22Rv1 (cell line): ENCODE results near the gene ZFTA.

Source experiments
- H3K27ac ChIP-seq: fragments of 450-650 bp; 2 replicates; pipeline ENCODE4 v1.5.1; 2017
- CTCF ChIP-seq: fragments of 450-650 bp; IDR thresholded peaks from 2 replicates; pipeline ENCODE4 v1.5.1; 2017; ENCODE audit warnings: mild to moderate bottlenecking
- ZFX ChIP-seq: fragments of 450-650 bp; IDR thresholded peaks from 2 replicates; pipeline ENCODE4 v1.6.1; 2017; ENCODE audit warnings: antibody characterized with exemption, borderline replicate concordance

Gene ZFTA

DNA sequence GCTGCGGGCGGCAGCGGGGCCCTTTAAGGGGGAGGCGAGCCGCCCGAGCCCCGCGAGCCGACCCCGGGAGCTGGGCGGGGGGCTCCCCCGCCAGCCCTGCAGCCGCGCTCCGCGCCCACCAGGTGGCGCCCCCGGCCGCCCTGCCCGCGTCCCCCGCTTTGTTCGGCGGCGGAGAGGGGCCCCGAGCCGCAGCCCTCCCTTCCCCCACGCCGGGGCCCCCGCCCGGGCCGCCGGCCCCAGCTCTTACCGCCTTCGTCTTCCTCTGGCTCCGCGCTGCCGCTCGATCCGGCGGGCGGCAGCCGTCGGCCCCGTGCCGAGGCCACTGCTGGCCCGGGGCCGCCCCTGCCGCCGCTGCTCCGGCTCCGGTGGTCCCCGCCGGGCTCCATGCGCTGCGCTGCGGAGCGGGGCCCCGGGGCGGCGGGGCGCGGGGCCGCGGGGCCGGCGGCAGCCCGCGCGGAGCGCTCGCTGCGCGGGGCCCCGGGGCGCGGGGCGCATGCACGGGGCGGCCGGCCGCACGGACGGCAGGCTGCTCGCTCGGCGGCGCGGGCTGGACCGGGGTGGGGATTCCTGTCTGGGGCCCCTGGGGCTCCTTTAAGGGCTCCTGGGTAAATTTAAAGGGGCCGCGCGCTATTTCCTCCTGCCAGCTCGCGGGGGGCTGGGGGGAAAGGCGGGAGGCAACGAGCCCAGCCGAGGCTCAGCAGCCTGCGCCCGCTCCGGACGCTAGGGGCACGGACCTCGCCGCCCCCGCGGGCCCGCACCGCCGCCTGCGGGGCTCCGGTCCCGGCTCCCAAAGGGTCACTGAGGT is at the start of gene ZFTA:
Gene ZFTA (minus strand): TSS at position 539 of the 805 bp plus-strand sequence. CDS start 153 bp downstream, at position 386.
- H3K27ac ChIP-seq, result peak within 1 kb of the TSS; percentile 83
- TF ChIP-seq ZFX, result no peak
- TF ChIP-seq CTCF, result peak; percentile 94

DNA sequence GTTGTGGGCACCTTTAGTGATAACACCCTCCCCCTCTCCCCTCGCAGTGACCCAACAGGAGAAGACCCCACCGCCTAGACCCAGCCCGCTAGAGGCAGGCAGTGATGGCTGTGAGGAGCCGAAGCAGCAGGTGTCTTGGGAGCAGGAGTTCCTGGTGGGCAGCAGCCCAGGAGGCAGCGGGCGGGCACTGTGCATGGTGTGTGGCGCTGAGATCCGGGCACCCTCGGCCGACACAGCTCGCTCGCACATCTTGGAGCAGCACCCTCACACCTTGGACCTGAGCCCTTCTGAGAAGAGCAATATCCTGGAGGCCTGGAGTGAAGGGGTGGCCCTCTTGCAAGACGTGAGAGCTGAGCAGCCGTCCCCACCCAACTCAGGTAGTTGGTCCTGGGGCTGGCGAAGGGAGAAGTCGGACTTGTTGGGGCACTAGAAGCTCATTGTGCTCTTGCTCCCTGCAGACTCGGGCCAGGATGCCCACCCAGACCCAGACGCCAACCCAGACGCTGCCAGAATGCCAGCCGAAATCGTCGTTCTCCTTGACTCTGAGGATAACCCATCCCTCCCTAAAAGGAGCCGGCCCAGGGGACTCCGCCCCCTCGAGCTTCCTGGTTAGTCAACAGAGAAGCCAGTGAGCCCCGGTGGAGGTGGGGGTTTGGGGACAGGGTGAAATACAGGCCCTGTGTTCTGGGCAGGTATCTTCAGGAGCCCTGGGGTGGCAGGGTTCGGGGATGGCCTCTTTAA is 49.4 kb upstream of the ZFTA start:
- no peak for TF ChIP-seq CTCF
- H3K27ac ChIP-seq, result no peak overlapping the region

- TF ChIP-seq CTCF, result no peak
- no peak for TF ChIP-seq ZFX
- H3K27ac ChIP-seq, result no peak overlapping the region
Observed at GRCh38 chr11:63816732-63817131, 48.2 kb upstream of the ZFTA start.

DNA sequence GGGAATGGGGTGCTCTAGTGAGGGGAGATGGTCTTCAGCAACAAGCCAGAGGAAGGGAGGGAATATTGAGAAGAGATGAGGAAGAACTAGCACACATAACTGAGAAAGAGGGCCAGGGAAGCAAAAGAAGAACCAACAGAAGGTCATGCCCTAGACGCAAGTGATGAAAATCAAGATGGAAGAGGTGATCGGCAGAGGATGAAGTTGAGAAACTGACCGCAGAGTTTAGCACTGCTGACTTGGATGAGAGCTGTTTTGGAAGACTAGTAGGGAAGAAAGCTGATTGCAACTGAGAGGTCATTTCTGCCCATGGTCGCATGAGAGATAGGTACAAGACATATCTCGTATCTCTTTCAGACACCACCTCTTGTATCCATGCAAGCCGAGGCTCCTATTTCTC is 47.6 kb upstream of the ZFTA start:
- no peak overlapping the region for H3K27ac ChIP-seq
- TF ChIP-seq ZFX (no peak), CTCF (no peak)

DNA sequence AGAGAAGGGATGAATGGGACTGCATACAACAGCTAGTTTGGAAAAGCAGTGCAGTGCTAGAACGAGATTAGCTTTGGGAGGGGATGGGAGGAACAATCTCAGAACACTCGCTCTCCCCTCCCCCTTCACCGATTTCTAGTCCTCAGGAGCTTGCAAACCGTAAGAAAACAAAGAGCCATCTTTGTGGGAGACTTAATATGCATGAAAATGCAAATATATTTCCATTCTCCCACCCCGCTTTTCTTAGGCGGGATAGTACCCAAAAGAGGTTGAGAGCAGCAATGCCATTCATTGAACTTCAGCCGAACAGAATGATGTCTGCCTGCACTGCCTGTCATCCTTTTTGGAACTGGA is 45.8 kb upstream of the ZFTA start:
- TF ChIP-seq ZFX, result no peak
- no peak for TF ChIP-seq CTCF
- H3K27ac ChIP-seq, result peak overlapping the region; percentile 60

GRCh38 chr11:63813563-63814382 is 45.2 kb upstream of the ZFTA start:
- TF ChIP-seq ZFX (no peak), CTCF (no peak)
- peak overlapping the region; percentile 60 for H3K27ac ChIP-seq
